HEK293 (cell line): ENCODE measurements around the gene FAM229B.

Experiments
- CTCF ChIA-PET: fragments of 350-600 bp; formaldehyde crosslinking; extraction: SDS; loops from one replicate; lab custom pipeline; 2021; ENCODE audit warnings: antibody characterized with exemption; lab: Yijun Ruan, JAX
- POLR2A ChIA-PET: fragments of 300-600 bp; formaldehyde crosslinking; extraction: SDS; loops from one replicate; lab custom pipeline; 2020; ENCODE audit warnings: antibody characterized with exemption, inconsistent platforms; lab: Yijun Ruan, JAX
- H3K27ac ChIP-seq: fragments of 200-500 bp; sonication (Bioruptor generic); 2 replicates; pipeline ENCODE4 v1.5.1; 2014; ENCODE audit warnings: low read depth, low read length, control low read depth, inconsistent platforms; ENCODE audit errors: extremely low read depth
- H3K36me3 ChIP-seq, 2 experiments: fragments of 200-500 bp in 1 of 2; sonication (Bioruptor generic) in 1 of 2; 1 replicate in 1 of 2; 2 replicates in 1 of 2; pipeline ENCODE4 v1.5.1; 2014 to 2017; ENCODE audit warnings: inconsistent platforms in 2 of 2, low read length in 2 of 2; ENCODE audit not compliant: control insufficient read depth in 2 of 2, insufficient read depth in 1 of 2
- H3K4me1 ChIP-seq: fragments of 200-500 bp; sonication (Bioruptor generic); 2 replicates; pipeline ENCODE4 v1.5.1; 2014; ENCODE audit warnings: mild to moderate bottlenecking, low read length, inconsistent platforms; ENCODE audit not compliant: control insufficient read depth, insufficient read depth
- H3K4me3 ChIP-seq: 2 replicates; pipeline ENCODE4 v1.5.1; 2011; ENCODE audit warnings: low read depth, mild to moderate bottlenecking, control low read depth, low read length, moderate library complexity
- H3K9me3 ChIP-seq: fragments of 200-500 bp; sonication (Bioruptor generic); 2 replicates; pipeline ENCODE4 v1.5.1; 2014; ENCODE audit warnings: low read depth, low read length, inconsistent platforms; ENCODE audit not compliant: control insufficient read depth, insufficient read depth
- OSR2 ChIP-seq: fragments of 450-650 bp; formaldehyde crosslinking; IDR thresholded peaks from 2 replicates; pipeline ENCODE4 v1.5.1; 2016; ENCODE audit warnings: missing biosample characterization, missing genetic modification characterization
- OVOL3 ChIP-seq: fragments of 450-650 bp; formaldehyde crosslinking; IDR thresholded peaks from 2 replicates; pipeline ENCODE4 v1.5.1; 2016; ENCODE audit warnings: missing biosample characterization, missing genetic modification characterization
- SP7 ChIP-seq: fragments of 450-650 bp; formaldehyde crosslinking; IDR thresholded peaks from 2 replicates; pipeline ENCODE4 v1.5.1; 2016; ENCODE audit warnings: missing biosample characterization, missing genetic modification characterization
- WT1 ChIP-seq: fragments of 450-650 bp; formaldehyde crosslinking; IDR thresholded peaks from 2 replicates; pipeline ENCODE4 v1.5.1; 2016; ENCODE audit warnings: missing biosample characterization, missing genetic modification characterization
- ZBTB21 ChIP-seq: fragments of 450-650 bp; formaldehyde crosslinking; IDR thresholded peaks from 2 replicates; pipeline ENCODE4 v1.5.1; 2017; ENCODE audit warnings: missing biosample characterization, missing genetic modification characterization
- ZNF426 ChIP-seq: fragments of 450-650 bp; formaldehyde crosslinking; IDR thresholded peaks from 2 replicates; pipeline ENCODE4 v1.5.1; 2017; ENCODE audit warnings: missing biosample characterization, missing genetic modification characterization, mild to moderate bottlenecking, inconsistent platforms, moderate library complexity
- ZNF433 ChIP-seq: fragments of 450-650 bp; formaldehyde crosslinking; IDR thresholded peaks from 2 replicates; pipeline ENCODE4 v1.5.1; 2016; ENCODE audit warnings: missing biosample characterization, missing genetic modification characterization, low read depth
- ZNF548 ChIP-seq: fragments of 450-650 bp; formaldehyde crosslinking; IDR thresholded peaks from 2 replicates; pipeline ENCODE4 v1.5.1; 2016; ENCODE audit warnings: missing biosample characterization, missing genetic modification characterization
- ZNF830 ChIP-seq: fragments of 450-650 bp; IDR thresholded peaks from 2 replicates; pipeline ENCODE4 v1.5.0; 2018; ENCODE audit warnings: missing biosample characterization, missing genetic modification characterization, low read depth, mild to moderate bottlenecking, moderate library complexity
- ZNF843 ChIP-seq: fragments of 450-650 bp; formaldehyde crosslinking; IDR thresholded peaks from 2 replicates; pipeline ENCODE4 v1.5.1; 2016; ENCODE audit warnings: missing biosample characterization, missing genetic modification characterization
- TF ChIP-seq, protein P1 (sequence below): fragments of 450-650 bp; formaldehyde crosslinking; IDR thresholded peaks from 2 replicates; pipeline ENCODE4 v1.5.1; 2016; ENCODE audit warnings: missing biosample characterization, missing genetic modification characterization
- TF ChIP-seq, protein P2 (sequence below): fragments of 450-650 bp; formaldehyde crosslinking; IDR thresholded peaks from 2 replicates; pipeline ENCODE4 v1.5.1; 2016; ENCODE audit warnings: missing biosample characterization, missing genetic modification characterization
- TF ChIP-seq, protein P3 (sequence below): fragments of 450-650 bp; formaldehyde crosslinking; IDR thresholded peaks from 2 replicates; pipeline ENCODE4 v1.5.1; 2016; ENCODE audit warnings: missing biosample characterization, missing genetic modification characterization

The FAM229B gene

DNA sequence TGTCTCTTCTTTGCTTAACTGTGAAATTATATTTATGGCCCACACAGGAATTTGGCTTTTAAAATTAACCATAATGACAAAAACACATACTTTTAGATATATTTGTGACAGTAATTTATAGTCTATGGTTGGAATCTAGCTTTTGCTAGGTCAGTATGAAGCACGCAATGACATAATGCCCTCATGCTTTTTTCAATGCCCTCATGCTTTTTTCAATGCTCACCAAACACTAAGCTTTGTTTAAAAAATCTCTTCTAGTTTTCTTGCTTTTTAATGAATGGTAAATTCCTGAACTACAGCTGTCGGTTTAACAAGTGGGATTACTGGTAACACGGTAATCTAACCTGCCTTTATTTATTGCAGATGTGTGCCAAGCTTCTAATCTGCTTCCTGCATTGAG lies 20.8 kb upstream of the FAM229B start:
- Histone ChIP-seq H3K9me3 (no peaks in the 10 kb centered on the region), H3K4me3 (no peak overlapping the region), H3K27ac (no peak overlapping the region), H3K36me3 (peaks cover 9 to 17% of the 10 kb centered on the region in 2 experiments), H3K4me1 (no peaks in the 10 kb centered on the region)
- POLR2A ChIA-PET, result no interaction called here
- TF ChIP-seq OVOL3 (no peak), ZNF548 (tag by site-specific recombination) (no peak), WT1 (tag by site-specific recombination) (no peak), ZBTB21 (no peak), SP7 (tag by site-specific recombination) (no peak), ZNF426 (no peak)
- TF ChIP-seq, protein P1, sequence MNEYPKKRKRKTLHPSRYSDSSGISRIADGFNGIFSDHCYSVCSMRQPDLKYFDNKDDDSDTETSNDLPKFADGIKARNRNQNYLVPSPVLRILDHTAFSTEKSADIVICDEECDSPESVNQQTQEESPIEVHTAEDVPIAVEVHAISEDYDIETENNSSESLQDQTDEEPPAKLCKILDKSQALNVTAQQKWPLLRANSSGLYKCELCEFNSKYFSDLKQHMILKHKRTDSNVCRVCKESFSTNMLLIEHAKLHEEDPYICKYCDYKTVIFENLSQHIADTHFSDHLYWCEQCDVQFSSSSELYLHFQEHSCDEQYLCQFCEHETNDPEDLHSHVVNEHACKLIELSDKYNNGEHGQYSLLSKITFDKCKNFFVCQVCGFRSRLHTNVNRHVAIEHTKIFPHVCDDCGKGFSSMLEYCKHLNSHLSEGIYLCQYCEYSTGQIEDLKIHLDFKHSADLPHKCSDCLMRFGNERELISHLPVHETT, result no peak
- TF ChIP-seq, protein P2, sequence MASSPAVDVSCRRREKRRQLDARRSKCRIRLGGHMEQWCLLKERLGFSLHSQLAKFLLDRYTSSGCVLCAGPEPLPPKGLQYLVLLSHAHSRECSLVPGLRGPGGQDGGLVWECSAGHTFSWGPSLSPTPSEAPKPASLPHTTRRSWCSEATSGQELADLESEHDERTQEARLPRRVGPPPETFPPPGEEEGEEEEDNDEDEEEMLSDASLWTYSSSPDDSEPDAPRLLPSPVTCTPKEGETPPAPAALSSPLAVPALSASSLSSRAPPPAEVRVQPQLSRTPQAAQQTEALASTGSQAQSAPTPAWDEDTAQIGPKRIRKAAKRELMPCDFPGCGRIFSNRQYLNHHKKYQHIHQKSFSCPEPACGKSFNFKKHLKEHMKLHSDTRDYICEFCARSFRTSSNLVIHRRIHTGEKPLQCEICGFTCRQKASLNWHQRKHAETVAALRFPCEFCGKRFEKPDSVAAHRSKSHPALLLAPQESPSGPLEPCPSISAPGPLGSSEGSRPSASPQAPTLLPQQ (tag by site-specific recombination), result no peak
- CTCF ChIA-PET, result interaction anchor here (1.0 to 1.6 kb wide), 2 partner anchors 8 to 16 kb away, joined by 3 to 5 read pairs; no protein-coding TSS in a partner anchor

DNA sequence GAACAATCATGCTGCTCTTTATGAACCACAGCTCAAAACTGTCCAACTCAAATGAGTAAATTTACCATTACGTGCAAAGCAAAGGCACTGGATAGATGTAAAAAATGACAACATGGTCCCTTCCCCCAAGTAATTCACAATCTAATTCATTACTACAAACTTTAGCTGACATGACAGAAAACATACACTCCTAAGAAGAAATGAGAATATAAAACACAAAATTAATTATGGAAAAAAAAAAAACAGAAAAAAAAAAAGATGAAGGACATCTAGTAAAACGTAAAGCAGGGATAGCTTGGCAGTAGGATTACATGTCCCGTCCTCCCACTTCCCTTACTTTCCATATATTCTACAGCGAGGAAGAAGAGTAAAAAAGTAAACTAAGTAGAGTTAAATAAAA lies 5.8 kb upstream of the FAM229B start:
- ChIA-PET CTCF (interaction anchor here (0.7 to 1.5 kb wide), 3 partner anchors 8 to 200 kb away, joined by 3 read pairs; no protein-coding TSS in a partner anchor), POLR2A (no interaction called here)
- H3K9me3 ChIP-seq, result no peaks in the 10 kb centered on the region
- no peak overlapping the region for H3K4me3 ChIP-seq
- H3K27ac ChIP-seq, result no peak overlapping the region
- H3K36me3 ChIP-seq, result peaks cover 28 to 62% of the 10 kb centered on the region in 2 experiments
- peaks cover 4% of the 10 kb centered on the region; the same call in 1 of the 2 replicates for H3K4me1 ChIP-seq
- TF ChIP-seq ZNF830 (no peak), ZNF843 (tag by site-specific recombination) (no peak), OSR2 (tag by site-specific recombination) (no peak)
- TF ChIP-seq, protein P3, sequence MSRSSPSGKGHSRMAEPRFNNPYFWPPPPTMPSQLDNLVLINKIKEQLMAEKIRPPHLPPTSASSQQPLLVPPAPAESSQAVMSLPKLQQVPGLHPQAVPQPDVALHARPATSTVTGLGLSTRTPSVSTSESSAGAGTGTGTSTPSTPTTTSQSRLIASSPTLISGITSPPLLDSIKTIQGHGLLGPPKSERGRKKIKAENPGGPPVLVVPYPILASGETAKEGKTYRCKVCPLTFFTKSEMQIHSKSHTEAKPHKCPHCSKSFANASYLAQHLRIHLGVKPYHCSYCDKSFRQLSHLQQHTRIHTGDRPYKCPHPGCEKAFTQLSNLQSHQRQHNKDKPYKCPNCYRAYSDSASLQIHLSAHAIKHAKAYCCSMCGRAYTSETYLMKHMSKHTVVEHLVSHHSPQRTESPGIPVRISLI (tag by site-specific recombination), result peak; percentile 62; the same call in 1 of the 2 replicates

DNA sequence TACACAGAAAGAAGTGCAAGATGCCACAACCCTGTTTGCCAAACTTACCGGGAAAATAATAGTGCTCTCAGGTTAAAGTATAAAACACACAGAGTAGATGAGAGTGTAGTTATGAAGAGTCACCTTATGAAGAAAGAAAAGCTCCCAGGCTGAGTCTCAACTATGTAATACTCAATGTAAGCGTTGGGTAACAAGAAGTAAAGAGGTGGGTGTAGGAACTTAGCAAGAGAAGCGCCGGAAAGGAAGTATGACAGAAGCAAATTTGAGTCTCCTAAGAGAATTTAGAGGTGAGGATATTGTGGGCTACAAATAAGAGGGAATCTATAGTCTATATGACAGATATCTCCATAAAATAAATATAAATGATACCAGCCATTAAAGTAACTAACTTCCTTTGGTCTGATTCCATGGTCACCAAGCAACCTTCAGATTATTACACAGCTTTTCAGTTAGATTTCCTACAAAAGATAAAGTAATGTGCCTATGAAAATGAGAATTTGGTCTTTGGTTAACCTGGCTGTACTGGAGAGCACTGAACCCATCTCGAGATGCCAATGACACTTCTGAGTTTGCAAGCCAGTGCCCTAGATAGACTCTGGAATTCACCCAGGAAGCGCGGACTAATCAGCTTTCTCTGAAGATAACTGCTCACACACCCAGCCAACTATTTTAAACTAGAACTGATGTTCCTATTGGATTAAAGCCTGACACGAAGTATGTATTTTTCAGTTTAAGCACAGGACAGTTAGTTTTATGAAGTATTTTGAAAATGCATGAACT lies 1.9 kb upstream of the FAM229B start:
- H3K4me1 ChIP-seq, result peaks cover 4% of the 10 kb centered on the region; the same call in 1 of the 2 replicates
- H3K9me3 ChIP-seq, result no peaks in the 10 kb centered on the region
- ChIA-PET CTCF (interaction anchor here (0.7 to 3.7 kb wide), 13 partner anchors 11 to 479 kb away, joined by 3 to 32 read pairs (median 3); no protein-coding TSS in a partner anchor), POLR2A (no interaction called here)
- H3K27ac ChIP-seq, result no peak overlapping the region
- H3K4me3 ChIP-seq, result no peak overlapping the region
- TF ChIP-seq ZNF433 (tag by site-specific recombination), result no peak
- H3K36me3 ChIP-seq, result peaks cover 2 to 34% of the 10 kb centered on the region in 2 experiments; a peak in 2 of 3 replicates
